ENCODE data around the gene HBA1. TPM values are rescaled to one million over a fixed set of nuclear protein-coding genes. Genes with fewer than 3 reads are reported as not detected.
A peak's percentile ranks its signal among the peaks of the same experiment; 100 is the strongest.

The HBA1 gene
- total and polyA plus RNA-seq, 9 of the 15 experiments (the other 6 are each of a cell fraction or from before 2014, with no cell fraction given), result 128 to 2,388 (median 380) TPM

GRCh38 chr16:143047-143446 lies 33.4 kb upstream of the HBA1 start (continued):
- peak; percentile 19 for TF ChIP-seq RBBP5 (IDR thresholded peaks at IDR 0.05; ENCODE audit: borderline replicate concordance, insufficient read depth, low read length, poor library complexity, severe bottlenecking)
- TF ChIP-seq HSF4 (CRISPR knock-in tag; IDR thresholded peaks at IDR 0.05; ENCODE audit: borderline replicate concordance), result peak; percentile 57; the same call in 1 of the 2 replicates
- no peak for TF ChIP-seq ESRRB (CRISPR knock-in tag; IDR thresholded peaks at IDR 0.05; ENCODE audit: borderline replicate concordance)
- peak; percentile 68 for TF ChIP-seq NR2C1 (IDR thresholded peaks at IDR 0.05)
- 0 out of 2 replicates have a peak, but pooled peaks have one; percentile 46 for TF ChIP-seq NR2C1 (tag; IDR thresholded peaks at IDR 0.05)
- no peak for TF ChIP-seq ZNF3 (CRISPR knock-in tag; IDR thresholded peaks at IDR 0.05)
- TF ChIP-seq ZSCAN29 (IDR thresholded peaks at IDR 0.05), result no peak
- no peak for TF ChIP-seq GTF2B (IDR thresholded peaks at IDR 0.05; ENCODE audit: extremely low read depth, insufficient read length)
- peak in 2 of 3 experiments; percentile 60 to 71 for TF ChIP-seq YY1 (IDR thresholded peaks at IDR 0.05; ENCODE audit: borderline replicate concordance in 1 of 3, control insufficient read depth in 1 of 3, extremely low read depth in 1 of 3, insufficient read depth in 3 of 3, insufficient read length in 1 of 3, insufficient replicate concordance in 2 of 3, low read depth in 1 of 3, low read length in 2 of 3)
- peak; percentile 91 for TF ChIP-seq PML (IDR thresholded peaks at IDR 0.05; ENCODE audit: low read length)
- TF ChIP-seq BRD4 (IDR thresholded peaks at IDR 0.05), result no peak
- TF ChIP-seq ZNF318 (IDR thresholded peaks at IDR 0.05; ENCODE audit: borderline replicate concordance in 1 of 2, low read depth in 1 of 2), result no peak
- TF ChIP-seq TBL1XR1 (IDR thresholded peaks at IDR 0.05; ENCODE audit: low read length in 2 of 2), result peak; percentile 82; a peak in 3 of 4 replicates
- TF ChIP-seq TCF3 (CRISPR knock-in tag; IDR thresholded peaks at IDR 0.05), result peak; percentile 98
- TF ChIP-seq XRCC4 (IDR thresholded peaks at IDR 0.05; ENCODE audit: extremely low read depth, insufficient read depth, insufficient read length), result no peak
- TF ChIP-seq ZFX (CRISPR knock-in tag; IDR thresholded peaks at IDR 0.05), result peak; percentile 80
- TF ChIP-seq HMG20A (CRISPR knock-in tag; conservative IDR thresholded peaks at IDR 0.05), result no peak
- no peak for TF ChIP-seq STAG1 (CRISPR knock-in tag; IDR thresholded peaks at IDR 0.05; ENCODE audit: borderline replicate concordance)
- TF ChIP-seq E2F1 (CRISPR knock-in tag; IDR thresholded peaks at IDR 0.05), result no peak
